HepG2 (cell line): ENCODE measurements around the gene SARNP. TPM values are rescaled to one million over a fixed set of nuclear protein-coding genes. Genes with fewer than 3 reads are reported as not detected.

Experiments used
- ATAC-seq: fragments of 200-7000 bp; cut with Tn5 transposase; 3 replicates; pipeline ENCODE4 v1.9.1; 2020; ENCODE audit warnings: mild to moderate bottlenecking, moderate library complexity
- BruUV-seq: library from RNA; stranded (reverse); fragments of 400-500 nt; replicated peaks from 2 replicates; lab custom pipeline; 2021; lab: Mats Ljungman, UMichigan
- CTCF ChIA-PET: fragments of 300-600 bp; formaldehyde crosslinking; extraction: SDS; loops from one replicate; lab custom pipeline; 2021; ENCODE audit warnings: low total read pairs, inconsistent platforms, low intra/inter-chr PET ratio; lab: Yijun Ruan, JAX
- POLR2A ChIA-PET: fragments of 350-600 bp; sonication (Branson Sonifier 250); formaldehyde crosslinking; loops from one replicate; lab custom pipeline; 2020; ENCODE audit warnings: antibody characterized with exemption, inconsistent platforms; lab: Yijun Ruan, JAX
- DNase-seq: peaks from one replicate; pipeline ENCODE4 v3.0.0-alpha.2; 2015; ENCODE audit warnings: low spot score
- FAIRE-seq: peaks from 3 replicates; lab custom pipeline; 2011; peaks lifted over from hg19 to GRCh38; lab: Jason Lieb, UNC
- H2AFZ ChIP-seq: one replicate; pipeline ENCODE4 v1.6.1; 2011; ENCODE audit warnings: low read length, inconsistent platforms
- H3K27ac ChIP-seq: fragments of 300-600 bp; 3 replicates; pipeline ENCODE4 v1.8.0; 2011; ENCODE audit warnings: mixed run types, mild to moderate bottlenecking, mixed read lengths, low read length, inconsistent platforms; ENCODE audit not compliant: insufficient read depth; ENCODE audit errors: extremely low read length
- H3K27me3 ChIP-seq, 2 experiments: fragments of 200-600 bp in 1 of 2; 2 replicates in 1 of 2; 3 replicates in 1 of 2; pipeline versions ENCODE4 v1.6.0 to v1.8.0; 2011; ENCODE audit warnings: low read length in 2 of 2, mild to moderate bottlenecking in 2 of 2, moderate library complexity in 2 of 2, inconsistent platforms in 1 of 2; ENCODE audit not compliant: insufficient read depth in 2 of 2, control insufficient read depth in 1 of 2
- H3K36me3 ChIP-seq, 2 experiments: fragments of 200-600 bp in 1 of 2; replicated peaks in 1 of 2; 2 replicates in 1 of 2; 3 replicates in 1 of 2; pipeline versions ENCODE4 v1.5.1 to v1.8.0; 2011; ENCODE audit warnings: low read length in 2 of 2, inconsistent platforms in 1 of 2; ENCODE audit not compliant: insufficient read depth in 2 of 2, control insufficient read depth in 1 of 2
- H3K4me1 ChIP-seq: 2 replicates; pipeline ENCODE4 v1.5.1; 2012; ENCODE audit warnings: low read length, inconsistent platforms; ENCODE audit not compliant: insufficient read depth
- H3K4me2 ChIP-seq: 2 replicates; pipeline ENCODE4 v1.6.0; 2011; ENCODE audit warnings: low read depth, low read length, inconsistent platforms
- H3K4me3 ChIP-seq, 3 experiments: fragments of 200-600 bp in 1 of 3; sonication (generic), shearing (Covaris generic) in 1 of 3; replicated peaks in 1 of 3; 2 replicates each; pipeline ENCODE4 v1.5.1; 2011 to 2016; ENCODE audit warnings: low read length in 3 of 3, inconsistent platforms in 2 of 3, low read depth in 2 of 3, mild to moderate bottlenecking in 2 of 3, control low read depth in 1 of 3, mixed read lengths in 1 of 3; ENCODE audit not compliant: insufficient read depth in 1 of 3
- H3K79me2 ChIP-seq: one replicate; pipeline ENCODE4 v1.6.1; 2011; ENCODE audit warnings: low read length, inconsistent platforms; ENCODE audit not compliant: insufficient read depth
- H3K9ac ChIP-seq: 2 replicates; pipeline ENCODE4 v1.6.0; 2011; ENCODE audit warnings: mild to moderate bottlenecking, low read depth, low read length, inconsistent platforms; ENCODE audit not compliant: insufficient read depth
- H3K9me3 ChIP-seq: 2 replicates; pipeline ENCODE4 v1.5.1; 2012; ENCODE audit warnings: mild to moderate bottlenecking, low read length
- H4K20me1 ChIP-seq: 2 replicates; pipeline ENCODE4 v1.6.0; 2011; ENCODE audit warnings: inconsistent platforms, mild to moderate bottlenecking, low read length, moderate library complexity; ENCODE audit not compliant: insufficient read depth
- CENPT ChIP-seq: sonication (generic); formaldehyde crosslinking; IDR thresholded peaks from 2 replicates; pipeline ENCODE4 v1.8.0; 2022; ENCODE audit warnings: low read depth, mild to moderate bottlenecking, moderate library complexity, missing genetic modification reagents
- DMAP1 ChIP-seq: IDR thresholded peaks from 2 replicates; pipeline ENCODE4 v1.6.1; 2016
- HES4 ChIP-seq: sonication (generic); formaldehyde crosslinking; IDR thresholded peaks from 2 replicates; pipeline ENCODE4 v1.9.0; 2021; ENCODE audit warnings: mild to moderate bottlenecking, missing genetic modification reagents, borderline replicate concordance
- HOXD1 ChIP-seq: sonication (generic); formaldehyde crosslinking; IDR thresholded peaks from 2 replicates; pipeline ENCODE4 v1.5.0; 2020; ENCODE audit warnings: missing genetic modification reagents
- KMT2A ChIP-seq: sonication (generic); formaldehyde crosslinking; IDR thresholded peaks from 2 replicates; pipeline ENCODE4 v1.4.0; 2020; ENCODE audit warnings: missing genetic modification reagents
- TBX3 ChIP-seq: fragments of 450-650 bp; IDR thresholded peaks from 2 replicates; pipeline ENCODE4 v1.6.1; 2017; ENCODE audit warnings: antibody characterized with exemption, mild to moderate bottlenecking, inconsistent platforms, borderline replicate concordance
- ZNF441 ChIP-seq: sonication (generic); formaldehyde crosslinking; IDR thresholded peaks from 2 replicates; pipeline ENCODE4 v1.7.0; 2021; ENCODE audit warnings: missing genetic modification reagents, borderline replicate concordance
- ZNF746 ChIP-seq: sonication (generic); formaldehyde crosslinking; IDR thresholded peaks from 2 replicates; pipeline ENCODE4 v1.8.0; 2022; ENCODE audit warnings: mild to moderate bottlenecking, missing genetic modification reagents
- ZNF841 ChIP-seq: sonication (generic); formaldehyde crosslinking; IDR thresholded peaks from 2 replicates; pipeline ENCODE4 v1.8.1; 2023; ENCODE audit warnings: missing genetic modification reagents, borderline replicate concordance
- in situ Hi-C: cut with HindIII; loops from 2 replicates; pipeline ENCODE4 v1.10.0; 2017; ENCODE audit warnings: low pct_unique_long_range_greater_than_20kb; ENCODE audit not compliant: extremely low pct_ligation_motif_present
- intact Hi-C: fragments of 100-400 bp; cut with micrococcal nuclease; formaldehyde crosslinking; loops from one replicate; pipeline ENCODE4 v1.10.0; 2022; ENCODE audit not compliant: unreplicated experiment
- polyA plus RNA-seq, 8 experiments: library from polyadenylated mRNA; depleted of rRNA in 3 of 8; stranded (reverse) in 7 of 8; unstranded in 1 of 8; fragments of >200 nt; fragmentation: Illumina TruSeq in 4 of 8; extraction: Trizol in 4 of 8; gene quantifications; 2 replicates each; pipeline versions ENCODE4 v1.2.1 to v1.2.3, GENCODE V29; 2011 to 2016; ENCODE audit warnings: low read depth in 4 of 8, missing spikeins in 1 of 8, mixed read lengths in 1 of 8; ENCODE audit not compliant: insufficient read depth in 1 of 8
- total RNA-seq, 5 experiments: library from RNA; depleted of rRNA; stranded (reverse); fragments of >200 nt; fragmentation: Illumina TruSeq; extraction: Trizol; gene quantifications; 2 replicates each; pipeline ENCODE4 v1.2.3, GENCODE V29; 2016; ENCODE audit warnings: low read depth in 1 of 5
- TF ChIP-seq, protein P1 (sequence below): IDR thresholded peaks from 2 replicates; pipeline ENCODE4 v1.6.1; 2012; ENCODE audit warnings: low read length, improper control_type of control experiment
- TF ChIP-seq, protein P2 (sequence below): sonication (generic); formaldehyde crosslinking; IDR thresholded peaks from 2 replicates; pipeline ENCODE4 v1.4.0; 2020; ENCODE audit warnings: mild to moderate bottlenecking, missing genetic modification reagents

The SARNP gene
- total and polyA plus RNA-seq, 2 of the 13 experiments (the other 11 are each of a cell fraction or from before 2014, with no cell fraction given) = 59.0 to 95.4 TPM

DNA sequence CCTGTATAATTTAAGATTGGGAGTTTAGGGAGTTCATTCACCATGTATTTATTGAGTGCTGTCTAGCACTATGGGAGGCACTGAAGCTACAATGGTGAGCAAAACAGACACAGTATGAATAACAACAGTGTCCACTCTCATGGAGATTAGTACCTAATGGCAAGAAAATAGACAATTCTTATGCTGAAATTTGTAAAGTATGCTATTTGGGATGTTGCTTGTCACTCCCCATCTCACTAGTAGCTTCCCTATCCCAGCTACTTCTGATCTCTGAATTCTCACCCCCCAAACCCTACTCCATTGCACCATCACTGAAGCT, 70.7 kb downstream of the SARNP start:
- H3K79me2 ChIP-seq = no peaks in the 10 kb centered on the region
- TF ChIP-seq TBX3 = no peak
- TF ChIP-seq ZNF841 (CRISPR knock-in tag) = no peak
- TF ChIP-seq, protein P1, sequence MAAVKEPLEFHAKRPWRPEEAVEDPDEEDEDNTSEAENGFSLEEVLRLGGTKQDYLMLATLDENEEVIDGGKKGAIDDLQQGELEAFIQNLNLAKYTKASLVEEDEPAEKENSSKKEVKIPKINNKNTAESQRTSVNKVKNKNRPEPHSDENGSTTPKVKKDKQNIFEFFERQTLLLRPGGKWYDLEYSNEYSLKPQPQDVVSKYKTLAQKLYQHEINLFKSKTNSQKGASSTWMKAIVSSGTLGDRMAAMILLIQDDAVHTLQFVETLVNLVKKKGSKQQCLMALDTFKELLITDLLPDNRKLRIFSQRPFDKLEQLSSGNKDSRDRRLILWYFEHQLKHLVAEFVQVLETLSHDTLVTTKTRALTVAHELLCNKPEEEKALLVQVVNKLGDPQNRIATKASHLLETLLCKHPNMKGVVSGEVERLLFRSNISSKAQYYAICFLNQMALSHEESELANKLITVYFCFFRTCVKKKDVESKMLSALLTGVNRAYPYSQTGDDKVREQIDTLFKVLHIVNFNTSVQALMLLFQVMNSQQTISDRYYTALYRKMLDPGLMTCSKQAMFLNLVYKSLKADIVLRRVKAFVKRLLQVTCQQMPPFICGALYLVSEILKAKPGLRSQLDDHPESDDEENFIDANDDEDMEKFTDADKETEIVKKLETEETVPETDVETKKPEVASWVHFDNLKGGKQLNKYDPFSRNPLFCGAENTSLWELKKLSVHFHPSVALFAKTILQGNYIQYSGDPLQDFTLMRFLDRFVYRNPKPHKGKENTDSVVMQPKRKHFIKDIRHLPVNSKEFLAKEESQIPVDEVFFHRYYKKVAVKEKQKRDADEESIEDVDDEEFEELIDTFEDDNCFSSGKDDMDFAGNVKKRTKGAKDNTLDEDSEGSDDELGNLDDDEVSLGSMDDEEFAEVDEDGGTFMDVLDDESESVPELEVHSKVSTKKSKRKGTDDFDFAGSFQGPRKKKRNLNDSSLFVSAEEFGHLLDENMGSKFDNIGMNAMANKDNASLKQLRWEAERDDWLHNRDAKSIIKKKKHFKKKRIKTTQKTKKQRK = no peak
- TF ChIP-seq ZNF441 (CRISPR knock-in tag) = no peak
- no peak for TF ChIP-seq HOXD1 (CRISPR knock-in tag)
- TF ChIP-seq ZNF746 (CRISPR knock-in tag) = no peak
- TF ChIP-seq HES4 (CRISPR knock-in tag) = no peak
- no peak for TF ChIP-seq DMAP1 (CRISPR knock-in tag)
- TF ChIP-seq KMT2A (CRISPR knock-in tag) = no peak
- TF ChIP-seq, protein P2, sequence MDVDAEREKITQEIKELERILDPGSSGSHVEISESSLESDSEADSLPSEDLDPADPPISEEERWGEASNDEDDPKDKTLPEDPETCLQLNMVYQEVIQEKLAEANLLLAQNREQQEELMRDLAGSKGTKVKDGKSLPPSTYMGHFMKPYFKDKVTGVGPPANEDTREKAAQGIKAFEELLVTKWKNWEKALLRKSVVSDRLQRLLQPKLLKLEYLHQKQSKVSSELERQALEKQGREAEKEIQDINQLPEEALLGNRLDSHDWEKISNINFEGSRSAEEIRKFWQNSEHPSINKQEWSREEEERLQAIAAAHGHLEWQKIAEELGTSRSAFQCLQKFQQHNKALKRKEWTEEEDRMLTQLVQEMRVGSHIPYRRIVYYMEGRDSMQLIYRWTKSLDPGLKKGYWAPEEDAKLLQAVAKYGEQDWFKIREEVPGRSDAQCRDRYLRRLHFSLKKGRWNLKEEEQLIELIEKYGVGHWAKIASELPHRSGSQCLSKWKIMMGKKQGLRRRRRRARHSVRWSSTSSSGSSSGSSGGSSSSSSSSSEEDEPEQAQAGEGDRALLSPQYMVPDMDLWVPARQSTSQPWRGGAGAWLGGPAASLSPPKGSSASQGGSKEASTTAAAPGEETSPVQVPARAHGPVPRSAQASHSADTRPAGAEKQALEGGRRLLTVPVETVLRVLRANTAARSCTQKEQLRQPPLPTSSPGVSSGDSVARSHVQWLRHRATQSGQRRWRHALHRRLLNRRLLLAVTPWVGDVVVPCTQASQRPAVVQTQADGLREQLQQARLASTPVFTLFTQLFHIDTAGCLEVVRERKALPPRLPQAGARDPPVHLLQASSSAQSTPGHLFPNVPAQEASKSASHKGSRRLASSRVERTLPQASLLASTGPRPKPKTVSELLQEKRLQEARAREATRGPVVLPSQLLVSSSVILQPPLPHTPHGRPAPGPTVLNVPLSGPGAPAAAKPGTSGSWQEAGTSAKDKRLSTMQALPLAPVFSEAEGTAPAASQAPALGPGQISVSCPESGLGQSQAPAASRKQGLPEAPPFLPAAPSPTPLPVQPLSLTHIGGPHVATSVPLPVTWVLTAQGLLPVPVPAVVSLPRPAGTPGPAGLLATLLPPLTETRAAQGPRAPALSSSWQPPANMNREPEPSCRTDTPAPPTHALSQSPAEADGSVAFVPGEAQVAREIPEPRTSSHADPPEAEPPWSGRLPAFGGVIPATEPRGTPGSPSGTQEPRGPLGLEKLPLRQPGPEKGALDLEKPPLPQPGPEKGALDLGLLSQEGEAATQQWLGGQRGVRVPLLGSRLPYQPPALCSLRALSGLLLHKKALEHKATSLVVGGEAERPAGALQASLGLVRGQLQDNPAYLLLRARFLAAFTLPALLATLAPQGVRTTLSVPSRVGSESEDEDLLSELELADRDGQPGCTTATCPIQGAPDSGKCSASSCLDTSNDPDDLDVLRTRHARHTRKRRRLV (CRISPR knock-in tag) = no peak
- TF ChIP-seq CENPT (CRISPR knock-in tag) = no peak
- ChIA-PET POLR2A (no interaction called here), CTCF (no interaction called here)
- no peak overlapping the region for H2AFZ ChIP-seq
- no peak overlapping the region for H3K9ac ChIP-seq
- no peak overlapping the region for H3K4me3 ChIP-seq
- H3K36me3 ChIP-seq = peaks cover 4 to 7% of the 10 kb centered on the region in 2 experiments; a peak in 3 of 5 replicates
- H3K9me3 ChIP-seq = no peaks in the 10 kb centered on the region
- no peak for FAIRE-seq
- H3K4me1 ChIP-seq = peaks cover 35% of the 10 kb centered on the region
- H3K4me2 ChIP-seq = no peak overlapping the region
- in situ Hi-C loops = no loop called here
- ATAC-seq = no peak
- DNase-seq = no peak
- no TSS peak for BruUV-seq
- intact Hi-C loops = no loop called here
- no peak overlapping the region for H3K27ac ChIP-seq
- no peaks in the 10 kb centered on the region for H4K20me1 ChIP-seq
- peaks cover 0 to 9% of the 10 kb centered on the region in 2 experiments; a peak in 2 of 5 replicates for H3K27me3 ChIP-seq
